Type B pancreatic cell (in vitro differentiated cells): Measurements from ENCODE around the gene PLCL2. TPM values are rescaled to one million over a fixed set of nuclear protein-coding genes. Genes with fewer than 3 reads are reported as not detected.

ENCODE experiments used
- DNase-seq: peaks from one replicate; pipeline ENCODE4 v3.0.0; 2021; ENCODE audit warnings: mixed read lengths; ENCODE audit not compliant: unreplicated experiment; ENCODE audit errors: extremely low spot score
- H3K27ac Mint-ChIP-seq: 2 replicates; pipeline ENCODE4 v1.8.0; 2021; ENCODE audit warnings: mild to moderate bottlenecking, mixed read lengths
- H3K27me3 Mint-ChIP-seq: 2 replicates; pipeline ENCODE4 v1.8.0; 2021; ENCODE audit warnings: mixed read lengths
- H3K36me3 Mint-ChIP-seq: 2 replicates; pipeline ENCODE4 v1.8.0; 2021; ENCODE audit warnings: mixed read lengths
- H3K4me1 Mint-ChIP-seq: one replicate; pipeline ENCODE4 v1.8.0; 2021; ENCODE audit warnings: mixed read lengths; ENCODE audit not compliant: unreplicated experiment
- H3K4me3 Mint-ChIP-seq: 2 replicates; pipeline ENCODE4 v1.8.0; 2021; ENCODE audit warnings: mild to moderate bottlenecking, mixed read lengths
- H3K9me3 Mint-ChIP-seq: 2 replicates; pipeline ENCODE4 v1.8.0; 2021; ENCODE audit warnings: mixed read lengths
- CTCF ChIP-seq: fragments of 200-600 bp; sonication (generic); conservative IDR thresholded peaks from 2 replicates; pipeline ENCODE4 v1.5.0; 2021; ENCODE audit warnings: antibody characterized with exemption, mild to moderate bottlenecking
- total RNA-seq: library from RNA; stranded (reverse); gene quantifications from 2 replicates; pipeline ENCODE4 v1.2.1, GENCODE V29; 2021; ENCODE audit warnings: low replicate concordance

The PLCL2 gene
- total RNA-seq, 1 donor from 2014 or later = 10.6 TPM

- no peaks in the 10 kb centered on the region for H3K36me3 Mint-ChIP-seq
- no peak for DNase-seq
- H3K27me3 Mint-ChIP-seq = no peaks in the 10 kb centered on the region
- no peak overlapping the region for H3K27ac Mint-ChIP-seq
- no peaks in the 10 kb centered on the region for H3K9me3 Mint-ChIP-seq
- no peak overlapping the region for H3K4me3 Mint-ChIP-seq
- peaks cover 9% of the 10 kb centered on the region for H3K4me1 Mint-ChIP-seq
- TF ChIP-seq CTCF = no peak
These were observed 27.9 kb downstream of the PLCL2 start for GRCh38 chr3:16912400-16913263.

- Mint-ChIP-seq H3K4me3 (no peak overlapping the region), H3K36me3 (no peaks in the 10 kb centered on the region), H3K4me1 (peaks cover 9% of the 10 kb centered on the region), H3K27me3 (no peaks in the 10 kb centered on the region), H3K9me3 (no peaks in the 10 kb centered on the region), H3K27ac (no peak overlapping the region)
- DNase-seq = no peak
- no peak for TF ChIP-seq CTCF
These were observed 28.5 kb downstream of the PLCL2 start for GRCh38 chr3:16913264-16913580.

GRCh38 chr3:16916840-16917239 lies 32.1 kb downstream of the PLCL2 start:
- no peak overlapping the region for H3K4me3 Mint-ChIP-seq
- no peaks in the 10 kb centered on the region for H3K27me3 Mint-ChIP-seq
- no peaks in the 10 kb centered on the region for H3K36me3 Mint-ChIP-seq
- no peak for TF ChIP-seq CTCF
- no peak for DNase-seq
- no peaks in the 10 kb centered on the region for H3K9me3 Mint-ChIP-seq
- peaks cover 9% of the 10 kb centered on the region for H3K4me1 Mint-ChIP-seq
- no peak overlapping the region for H3K27ac Mint-ChIP-seq

GRCh38 chr3:16917256-16917935 lies 32.6 kb downstream of the PLCL2 start:
- Mint-ChIP-seq H3K36me3 (no peaks in the 10 kb centered on the region), H3K4me3 (no peak overlapping the region), H3K9me3 (no peaks in the 10 kb centered on the region), H3K27ac (no peak overlapping the region), H3K4me1 (peaks cover 9% of the 10 kb centered on the region), H3K27me3 (no peaks in the 10 kb centered on the region)
- no peak for DNase-seq
- no peak for TF ChIP-seq CTCF

GRCh38 chr3:16917980-16918682 lies 33.4 kb downstream of the PLCL2 start:
- Mint-ChIP-seq H3K9me3 (no peaks in the 10 kb centered on the region), H3K4me1 (peaks cover 9% of the 10 kb centered on the region), H3K4me3 (no peak overlapping the region), H3K27me3 (no peaks in the 10 kb centered on the region), H3K36me3 (no peaks in the 10 kb centered on the region), H3K27ac (no peak overlapping the region)
- no peak for TF ChIP-seq CTCF
- DNase-seq = no peak
